Stimulated activated naive B cell treated with anti-CD40 and anti-IgM and Interleukin-4, amounts not matched to agents 10 μg/mL and 1 μg/mL and 100 μg/mL, for 72 hours (primary cell): ENCODE results near the gene STARD10.

ENCODE experiments used
- ATAC-seq, 2 donors: fragments of 150-1000 bp; cut with Tn5 transposase; replicated peaks; 2 replicates each; pipeline ENCODE4 v1.10.0; 2021; ENCODE audit warnings: moderate library complexity in 1 of 2
- DNase-seq: peaks from one replicate; pipeline ENCODE4 v3.0.0; 2021
- H3K27ac Mint-ChIP-seq: one replicate; pipeline ENCODE4 v1.8.0; 2022; ENCODE audit warnings: mild to moderate bottlenecking, mixed read lengths
- H3K27me3 Mint-ChIP-seq, 2 donors: one replicate each; pipeline ENCODE4 v1.8.0; 2022; ENCODE audit warnings: mixed read lengths in 2 of 2
- H3K36me3 Mint-ChIP-seq, 2 donors: one replicate each; pipeline ENCODE4 v1.8.0; 2022; ENCODE audit warnings: mixed read lengths in 2 of 2, mild to moderate bottlenecking in 1 of 2
- H3K4me1 Mint-ChIP-seq, 2 donors: one replicate each; pipeline ENCODE4 v1.8.0; 2022; ENCODE audit warnings: mixed read lengths in 2 of 2, mild to moderate bottlenecking in 1 of 2
- H3K4me3 Mint-ChIP-seq, 2 donors: one replicate each; pipeline ENCODE4 v1.8.0; 2022; ENCODE audit warnings: mild to moderate bottlenecking in 2 of 2, mixed read lengths in 2 of 2, moderate library complexity in 1 of 2
- H3K9me3 Mint-ChIP-seq, 2 donors: one replicate each; pipeline ENCODE4 v1.8.0; 2022; ENCODE audit warnings: mixed read lengths in 2 of 2, mild to moderate bottlenecking in 1 of 2

STARD10 gene

GRCh38 chr11:72763823-72764222, 30.0 kb downstream of the STARD10 start:
- Mint-ChIP-seq H3K4me1 (peaks cover 36 to 50% of the 10 kb centered on the region in 2 donors), H3K27me3 (no peaks in the 10 kb centered on the region), H3K4me3 (peak overlapping the region; percentile 51 to 58), H3K9me3 (no peaks in the 10 kb centered on the region), H3K27ac (peak overlapping the region; percentile 62), H3K36me3 (peaks cover 0 to 7% of the 10 kb centered on the region in 2 donors)
- DNase-seq: no peak
- peak in 1 of 2 donors; percentile 28 for ATAC-seq

GRCh38 chr11:72762641-72763304, 31.1 kb downstream of the STARD10 start:
- H3K27me3 Mint-ChIP-seq: no peaks in the 10 kb centered on the region
- H3K9me3 Mint-ChIP-seq: no peaks in the 10 kb centered on the region
- H3K36me3 Mint-ChIP-seq: peaks cover 0 to 16% of the 10 kb centered on the region in 2 donors
- peak overlapping the region; percentile 16 to 41 for H3K4me3 Mint-ChIP-seq
- H3K27ac Mint-ChIP-seq: peak overlapping the region; percentile 83
- DNase-seq (peak; percentile 41), ATAC-seq (peak; percentile 95 to 96)
- peaks cover 44 to 60% of the 10 kb centered on the region in 2 donors for H3K4me1 Mint-ChIP-seq

GRCh38 chr11:72760539-72761405, 33.1 kb downstream of the STARD10 start:
- H3K27ac Mint-ChIP-seq: peak overlapping the region; percentile 68
- no peaks in the 10 kb centered on the region for H3K9me3 Mint-ChIP-seq
- H3K4me1 Mint-ChIP-seq: peaks cover 41 to 46% of the 10 kb centered on the region in 2 donors
- no peak overlapping the region for H3K4me3 Mint-ChIP-seq
- DNase-seq (no peak), ATAC-seq (no peak)
- no peaks in the 10 kb centered on the region for H3K27me3 Mint-ChIP-seq
- peaks cover 6 to 28% of the 10 kb centered on the region in 2 donors for H3K36me3 Mint-ChIP-seq

- DNase-seq (no peak), ATAC-seq (no peak)
- H3K36me3 Mint-ChIP-seq: peaks cover 6 to 30% of the 10 kb centered on the region in 2 donors
- peaks cover 41 to 46% of the 10 kb centered on the region in 2 donors for H3K4me1 Mint-ChIP-seq
- H3K4me3 Mint-ChIP-seq: no peak overlapping the region
- no peaks in the 10 kb centered on the region for H3K27me3 Mint-ChIP-seq
- H3K27ac Mint-ChIP-seq: no peak overlapping the region
- no peaks in the 10 kb centered on the region for H3K9me3 Mint-ChIP-seq
These were observed 34.3 kb downstream of the STARD10 start for GRCh38 chr11:72759468-72759985.

- Mint-ChIP-seq H3K4me3 (no peak overlapping the region), H3K27ac (peak overlapping the region; percentile 16), H3K27me3 (no peaks in the 10 kb centered on the region), H3K4me1 (peaks cover 37 to 41% of the 10 kb centered on the region in 2 donors), H3K36me3 (peaks cover 6 to 34% of the 10 kb centered on the region in 2 donors), H3K9me3 (no peaks in the 10 kb centered on the region)
- DNase-seq: no peak
- no peak for ATAC-seq
These were observed 35.0 kb downstream of the STARD10 start for GRCh38 chr11:72758690-72759389.

- Mint-ChIP-seq H3K27me3 (no peaks in the 10 kb centered on the region), H3K27ac (no peak overlapping the region), H3K4me1 (peaks cover 34 to 38% of the 10 kb centered on the region in 2 donors), H3K4me3 (no peak overlapping the region), H3K9me3 (no peaks in the 10 kb centered on the region), H3K36me3 (peaks cover 6 to 34% of the 10 kb centered on the region in 2 donors)
- DNase-seq: no peak
- no peak for ATAC-seq
These were observed 35.5 kb downstream of the STARD10 start for GRCh38 chr11:72758304-72758689.

- ATAC-seq (no peak), DNase-seq (no peak)
- H3K27ac Mint-ChIP-seq: peak overlapping the region; percentile 26
- H3K4me3 Mint-ChIP-seq: no peak overlapping the region
- no peaks in the 10 kb centered on the region for H3K9me3 Mint-ChIP-seq
- peaks cover 6 to 29% of the 10 kb centered on the region in 2 donors for H3K36me3 Mint-ChIP-seq
- H3K27me3 Mint-ChIP-seq: no peaks in the 10 kb centered on the region
- peaks cover 30 to 40% of the 10 kb centered on the region in 2 donors for H3K4me1 Mint-ChIP-seq
These were observed 38.0 kb downstream of the STARD10 start for GRCh38 chr11:72755713-72756285.

GRCh38 chr11:72754544-72755155, 39.2 kb downstream of the STARD10 start:
- H3K27ac Mint-ChIP-seq: no peak overlapping the region
- peaks cover 6 to 31% of the 10 kb centered on the region in 2 donors for H3K36me3 Mint-ChIP-seq
- H3K4me3 Mint-ChIP-seq: no peak overlapping the region
- ATAC-seq (no peak), DNase-seq (no peak)
- H3K4me1 Mint-ChIP-seq: peaks cover 38 to 50% of the 10 kb centered on the region in 2 donors
- no peaks in the 10 kb centered on the region for H3K27me3 Mint-ChIP-seq
- H3K9me3 Mint-ChIP-seq: no peaks in the 10 kb centered on the region

- Mint-ChIP-seq H3K4me3 (no peak overlapping the region), H3K9me3 (no peaks in the 10 kb centered on the region), H3K27ac (no peak overlapping the region), H3K4me1 (peaks cover 38 to 55% of the 10 kb centered on the region in 2 donors), H3K27me3 (no peaks in the 10 kb centered on the region), H3K36me3 (peaks cover 6 to 31% of the 10 kb centered on the region in 2 donors)
- no peak for ATAC-seq
- DNase-seq: no peak
These were observed 39.7 kb downstream of the STARD10 start for GRCh38 chr11:72754149-72754543.

- Mint-ChIP-seq H3K9me3 (no peaks in the 10 kb centered on the region), H3K27ac (peak overlapping the region; percentile 31), H3K4me3 (peak overlapping the region in 1 of 2 donors; percentile 26), H3K36me3 (peaks cover 6 to 32% of the 10 kb centered on the region in 2 donors), H3K4me1 (peaks cover 39 to 55% of the 10 kb centered on the region in 2 donors), H3K27me3 (no peaks in the 10 kb centered on the region)
- DNase-seq: no peak
- no peak for ATAC-seq
These were observed 40.3 kb downstream of the STARD10 start for GRCh38 chr11:72753341-72754148.

GRCh38 chr11:72752088-72752914, 41.5 kb downstream of the STARD10 start, which contains the start of gene ARAP1:
Gene ARAP1 (minus strand): TSS chr11:72752408. CDS start chr11:72727128, 25,280 bp downstream.
- no peaks in the 10 kb centered on the region for H3K27me3 Mint-ChIP-seq
- DNase-seq: peak; percentile 65
- H3K4me3 Mint-ChIP-seq: peak within 1 kb of the TSS; percentile 88 to 91
- H3K9me3 Mint-ChIP-seq: no peaks in the 10 kb centered on the region
- peak; percentile 83 to 87 for ATAC-seq
- peak within 1 kb of the TSS; percentile 84 for H3K27ac Mint-ChIP-seq
- H3K36me3 Mint-ChIP-seq: peaks cover 6 to 28% of the 10 kb centered on the region in 2 donors
- H3K4me1 Mint-ChIP-seq: peaks cover 43 to 57% of the 10 kb centered on the region in 2 donors
